Measurements from ENCODE around the gene CDKN1C.

Gene CDKN1C

GRCh38 chr11:2869561-2870427 lies 15.8 kb downstream of the CDKN1C start:
- Histone ChIP-seq H3K4me1 (ENCODE audit: insufficient read depth, poor library complexity, severe bottlenecking) (no peaks in the 10 kb centered on the region), H3K9me3 (ENCODE audit: severe bottlenecking) (no peaks in the 10 kb centered on the region), H3K4me3 (ENCODE audit: severe bottlenecking) (no peak overlapping the region), H3K27me3 (ENCODE audit: insufficient read depth, poor library complexity, severe bottlenecking) (peaks cover 30% of the 10 kb centered on the region), H3K36me3 (ENCODE audit: low read depth) (no peaks in the 10 kb centered on the region), H3K27ac (ENCODE audit: poor library complexity, severe bottlenecking) (no peak overlapping the region)
- TF ChIP-seq, protein P1, sequence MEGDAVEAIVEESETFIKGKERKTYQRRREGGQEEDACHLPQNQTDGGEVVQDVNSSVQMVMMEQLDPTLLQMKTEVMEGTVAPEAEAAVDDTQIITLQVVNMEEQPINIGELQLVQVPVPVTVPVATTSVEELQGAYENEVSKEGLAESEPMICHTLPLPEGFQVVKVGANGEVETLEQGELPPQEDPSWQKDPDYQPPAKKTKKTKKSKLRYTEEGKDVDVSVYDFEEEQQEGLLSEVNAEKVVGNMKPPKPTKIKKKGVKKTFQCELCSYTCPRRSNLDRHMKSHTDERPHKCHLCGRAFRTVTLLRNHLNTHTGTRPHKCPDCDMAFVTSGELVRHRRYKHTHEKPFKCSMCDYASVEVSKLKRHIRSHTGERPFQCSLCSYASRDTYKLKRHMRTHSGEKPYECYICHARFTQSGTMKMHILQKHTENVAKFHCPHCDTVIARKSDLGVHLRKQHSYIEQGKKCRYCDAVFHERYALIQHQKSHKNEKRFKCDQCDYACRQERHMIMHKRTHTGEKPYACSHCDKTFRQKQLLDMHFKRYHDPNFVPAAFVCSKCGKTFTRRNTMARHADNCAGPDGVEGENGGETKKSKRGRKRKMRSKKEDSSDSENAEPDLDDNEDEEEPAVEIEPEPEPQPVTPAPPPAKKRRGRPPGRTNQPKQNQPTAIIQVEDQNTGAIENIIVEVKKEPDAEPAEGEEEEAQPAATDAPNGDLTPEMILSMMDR (IDR thresholded peaks at IDR 0.05; ENCODE audit: poor library complexity, severe bottlenecking) = no peak
- ATAC-seq (ENCODE audit: low read depth) (no peak), DNase-seq (ENCODE audit: low spot score) (no peak)

GRCh38 chr11:2869134-2869526 lies 16.4 kb downstream of the CDKN1C start:
- no peak for ATAC-seq (ENCODE audit: low read depth)

GRCh38 chr11:2868506-2869133 lies 17.0 kb downstream of the CDKN1C start:
- no peaks in the 10 kb centered on the region for H3K9me3 ChIP-seq (ENCODE audit: severe bottlenecking)

More at GRCh38 chr11:2869134-2869526, 16.4 kb downstream of the CDKN1C start:
- H3K4me1 ChIP-seq (ENCODE audit: insufficient read depth, poor library complexity, severe bottlenecking) = no peaks in the 10 kb centered on the region
- no peak overlapping the region for H3K27ac ChIP-seq (ENCODE audit: poor library complexity, severe bottlenecking)
- TF ChIP-seq, protein P1 (IDR thresholded peaks at IDR 0.05; ENCODE audit: poor library complexity, severe bottlenecking) = no peak
- DNase-seq (ENCODE audit: low spot score) = no peak
- no peaks in the 10 kb centered on the region for H3K9me3 ChIP-seq (ENCODE audit: severe bottlenecking)
- H3K27me3 ChIP-seq (ENCODE audit: insufficient read depth, poor library complexity, severe bottlenecking) = peaks cover 30% of the 10 kb centered on the region
- no peak overlapping the region for H3K4me3 ChIP-seq (ENCODE audit: severe bottlenecking)
- no peaks in the 10 kb centered on the region for H3K36me3 ChIP-seq (ENCODE audit: low read depth)

DNA sequence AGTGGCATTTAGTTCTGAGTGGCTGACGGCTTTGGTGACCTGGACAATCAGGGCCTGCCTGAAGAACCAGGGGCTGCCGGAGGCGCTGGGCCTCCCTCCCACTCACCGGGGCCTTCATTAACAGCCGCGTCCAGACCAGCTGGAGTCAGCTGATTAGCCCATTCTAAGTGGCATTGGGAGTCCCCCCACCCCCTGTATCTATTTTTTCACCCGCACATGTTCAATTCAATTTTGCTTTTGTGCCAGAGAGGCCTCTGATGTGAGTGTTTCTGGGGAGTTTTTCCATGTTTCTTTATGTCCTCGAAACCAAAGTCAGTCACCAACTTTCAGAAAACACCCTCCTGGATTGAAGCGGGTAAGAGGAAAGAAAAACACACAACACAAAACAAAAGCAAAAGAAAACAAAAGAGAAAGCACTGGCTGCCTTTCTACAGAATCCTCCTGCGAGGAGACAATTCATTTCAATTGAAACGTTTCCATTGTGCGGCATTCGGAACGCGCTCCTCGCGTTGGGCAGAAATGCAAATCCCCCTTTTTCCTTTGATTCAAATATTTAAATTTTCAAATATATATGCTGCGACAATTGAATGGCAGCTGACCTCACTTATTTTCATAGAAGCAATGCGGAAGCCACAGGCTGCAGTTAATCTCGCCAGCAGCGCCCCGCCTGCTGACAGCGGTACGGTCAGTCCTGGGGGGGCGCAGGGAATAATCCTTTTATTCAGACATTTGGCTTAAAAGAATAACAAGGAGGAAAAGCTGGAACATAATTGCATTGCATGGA lies 17.7 kb downstream of the CDKN1C start:
- Histone ChIP-seq H3K9me3 (ENCODE audit: severe bottlenecking) (no peaks in the 10 kb centered on the region), H3K27ac (ENCODE audit: poor library complexity, severe bottlenecking) (no peak overlapping the region), H3K4me1 (ENCODE audit: insufficient read depth, poor library complexity, severe bottlenecking) (no peaks in the 10 kb centered on the region), H3K36me3 (ENCODE audit: low read depth) (no peaks in the 10 kb centered on the region), H3K4me3 (ENCODE audit: severe bottlenecking) (no peak overlapping the region), H3K27me3 (ENCODE audit: insufficient read depth, poor library complexity, severe bottlenecking) (peaks cover 38% of the 10 kb centered on the region)
- no peak for ATAC-seq (ENCODE audit: low read depth)
- TF ChIP-seq, protein P1 (IDR thresholded peaks at IDR 0.05; ENCODE audit: poor library complexity, severe bottlenecking) = no peak
- DNase-seq (ENCODE audit: low spot score) = no peak

More at GRCh38 chr11:2868506-2869133, 17.0 kb downstream of the CDKN1C start:
- Histone ChIP-seq H3K4me1 (ENCODE audit: insufficient read depth, poor library complexity, severe bottlenecking) (no peaks in the 10 kb centered on the region), H3K27ac (ENCODE audit: poor library complexity, severe bottlenecking) (no peak overlapping the region), H3K27me3 (ENCODE audit: insufficient read depth, poor library complexity, severe bottlenecking) (peaks cover 30% of the 10 kb centered on the region), H3K36me3 (ENCODE audit: low read depth) (no peaks in the 10 kb centered on the region), H3K4me3 (ENCODE audit: severe bottlenecking) (no peak overlapping the region)
- DNase-seq (ENCODE audit: low spot score) = no peak
- ATAC-seq (ENCODE audit: low read depth) = no peak
- TF ChIP-seq, protein P1 (IDR thresholded peaks at IDR 0.05; ENCODE audit: poor library complexity, severe bottlenecking) = no peak
